AG09309 (cell line): ENCODE measurements around the gene NPFF.

Experiments
- DNase-seq: peaks from one replicate; pipeline ENCODE4 v3.0.0-alpha.2; 2010; ENCODE audit warnings: low read depth
- H3K4me3 ChIP-seq: 2 replicates; pipeline ENCODE4 v1.5.1; 2011; ENCODE audit warnings: mild to moderate bottlenecking, low read depth, low read length, moderate library complexity; ENCODE audit not compliant: control insufficient read depth
- CTCF ChIP-seq: IDR thresholded peaks from 2 replicates; pipeline ENCODE4 v1.5.1; 2011; ENCODE audit warnings: mild to moderate bottlenecking, low read depth, low read length, inconsistent platforms; ENCODE audit not compliant: insufficient read depth, control insufficient read depth; ENCODE audit errors: missing control alignments

NPFF gene

GRCh38 chr12:53485955-53486735, 21.1 kb downstream of the NPFF start:
- TF ChIP-seq CTCF, result no peak
- DNase-seq, result no peak
- no peak overlapping the region for H3K4me3 ChIP-seq

GRCh38 chr12:53484686-53485575, 22.4 kb downstream of the NPFF start:
- TF ChIP-seq CTCF, result no peak
- DNase-seq, result no peak
- no peak overlapping the region for H3K4me3 ChIP-seq

DNA sequence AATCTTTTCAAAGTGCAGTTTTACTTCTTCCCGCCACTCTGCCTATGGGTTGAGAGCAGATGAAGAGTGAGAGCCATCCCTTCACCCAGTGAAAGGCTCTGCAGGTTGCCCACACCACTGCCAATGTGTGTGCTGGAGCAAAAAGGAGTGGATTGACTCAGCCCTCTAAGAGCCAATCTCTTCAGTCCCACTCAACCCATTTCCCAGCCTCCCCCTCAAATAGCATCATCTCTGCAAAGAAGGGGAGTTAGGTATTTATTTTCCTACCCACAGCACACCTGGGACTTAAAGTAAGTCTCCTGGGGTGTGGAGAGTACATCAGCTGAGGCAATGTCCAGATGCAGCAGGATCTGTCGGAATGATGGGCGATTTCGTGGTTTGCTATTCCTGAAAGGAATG, 23.3 kb downstream of the NPFF start:
- no peak overlapping the region for H3K4me3 ChIP-seq
- no peak for TF ChIP-seq CTCF
- DNase-seq, result no peak

DNA sequence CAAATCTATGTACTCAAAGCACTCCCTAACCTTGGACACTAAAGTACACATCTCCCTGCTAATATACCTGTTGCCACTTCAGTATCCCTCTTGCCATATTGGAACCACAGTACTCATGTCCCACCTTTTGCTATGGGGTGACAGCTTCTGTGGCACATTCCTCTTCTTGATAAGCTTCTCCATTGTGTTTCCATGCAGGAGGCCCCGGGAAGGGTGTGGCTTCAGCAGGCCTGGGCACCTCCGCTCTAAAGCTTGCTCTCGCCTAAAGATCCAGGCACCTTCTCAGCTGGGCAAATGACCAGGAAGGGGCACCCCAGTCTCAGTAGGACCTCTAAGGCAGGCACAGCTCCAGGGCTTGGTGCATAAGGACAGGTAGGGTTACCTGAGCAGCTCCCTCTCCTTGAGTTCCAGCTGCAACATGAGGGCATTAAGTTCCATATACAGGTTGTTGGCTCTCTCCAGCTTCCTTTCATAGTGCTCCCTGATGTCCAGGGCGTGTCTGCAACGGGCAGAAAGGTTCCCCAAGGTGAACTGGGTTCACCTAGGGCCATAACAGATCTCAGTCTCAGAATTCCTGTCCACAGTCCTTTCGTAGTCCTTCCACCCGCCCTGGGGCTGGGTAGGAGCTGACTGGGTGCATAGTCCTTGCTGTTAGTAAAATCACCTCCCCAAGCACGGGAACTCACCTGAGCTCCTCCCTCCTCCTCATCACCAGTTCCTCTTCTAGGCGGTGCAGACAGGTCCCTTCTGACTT, 23.9 kb downstream of the NPFF start:
- no peak for TF ChIP-seq CTCF
- DNase-seq, result no peak
- no peak overlapping the region for H3K4me3 ChIP-seq

GRCh38 chr12:53482626-53483168, 24.6 kb downstream of the NPFF start:
- H3K4me3 ChIP-seq, result no peak overlapping the region
- no peak for TF ChIP-seq CTCF
- no peak for DNase-seq
